ENCODE results near the gene FRAS1.

The FRAS1 gene

GRCh38 chr4:78426972-78427371, 369.8 kb downstream of the FRAS1 start:
- no peak for TF ChIP-seq CTCF (IDR thresholded peaks at IDR 0.05; ENCODE audit: low read depth, low read length, missing control alignments)
- DNase-seq (ENCODE audit: low read depth) = no peak
- no peak overlapping the region for H3K4me3 ChIP-seq (ENCODE audit: low read depth, low read length)

DNA sequence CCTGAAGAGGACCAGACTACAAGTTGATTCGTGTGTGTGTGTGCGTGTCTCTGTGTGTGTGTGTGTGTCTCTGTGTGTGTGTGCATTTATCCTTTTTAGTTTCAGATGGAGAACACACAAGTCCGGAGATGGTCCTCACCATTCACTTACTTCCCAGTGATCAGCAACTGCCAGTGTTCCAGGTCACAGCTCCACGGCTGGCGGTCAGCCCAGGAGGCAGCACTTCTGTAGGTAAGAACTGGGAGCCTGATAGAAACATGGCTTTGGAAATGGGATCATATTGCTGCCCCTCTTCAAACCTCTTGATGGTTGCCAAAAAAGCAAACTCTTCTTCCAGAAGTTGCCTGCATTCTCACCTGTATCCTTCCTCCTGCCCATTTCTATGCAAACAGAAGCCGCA, 371.9 kb downstream of the FRAS1 start:
- DNase-seq (ENCODE audit: low read depth) = no peak
- H3K4me3 ChIP-seq (ENCODE audit: low read depth, low read length) = no peak overlapping the region
- TF ChIP-seq CTCF (IDR thresholded peaks at IDR 0.05; ENCODE audit: low read depth, low read length, missing control alignments) = no peak

DNA sequence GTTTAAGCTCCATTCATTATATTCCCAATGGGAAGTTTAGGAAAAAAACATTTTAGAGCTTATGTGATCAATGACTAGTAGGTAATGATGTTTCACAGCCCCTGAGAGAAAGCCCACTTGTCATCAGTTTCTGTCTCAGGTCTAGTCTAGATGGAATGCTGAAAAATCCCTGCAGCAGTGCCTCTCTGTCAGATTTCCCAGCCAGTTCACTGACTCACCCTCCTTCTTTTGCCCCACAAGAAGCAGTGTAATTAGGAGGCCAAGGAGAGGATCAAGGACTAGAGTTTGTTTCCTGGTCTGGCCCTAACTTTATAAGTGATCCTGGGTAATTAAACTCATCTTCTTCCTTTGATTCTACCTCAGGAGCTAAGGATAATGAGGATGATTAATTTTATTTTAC, 375.8 kb downstream of the FRAS1 start:
- no peak overlapping the region for H3K4me3 ChIP-seq (ENCODE audit: low read depth, low read length)
- TF ChIP-seq CTCF (IDR thresholded peaks at IDR 0.05; ENCODE audit: low read depth, low read length, missing control alignments) = no peak
- no peak for DNase-seq (ENCODE audit: low read depth)

GRCh38 chr4:78437608-78438088, 380.5 kb downstream of the FRAS1 start:
- DNase-seq (ENCODE audit: low read depth) = no peak
- H3K4me3 ChIP-seq (ENCODE audit: low read depth, low read length) = no peak overlapping the region
- no peak for TF ChIP-seq CTCF (IDR thresholded peaks at IDR 0.05; ENCODE audit: low read depth, low read length, missing control alignments)

GRCh38 chr4:78439328-78439727, 382.2 kb downstream of the FRAS1 start:
- DNase-seq (ENCODE audit: low read depth) = no peak
- TF ChIP-seq CTCF (IDR thresholded peaks at IDR 0.05; ENCODE audit: low read depth, low read length, missing control alignments) = no peak
- H3K4me3 ChIP-seq (ENCODE audit: low read depth, low read length) = no peak overlapping the region

DNA sequence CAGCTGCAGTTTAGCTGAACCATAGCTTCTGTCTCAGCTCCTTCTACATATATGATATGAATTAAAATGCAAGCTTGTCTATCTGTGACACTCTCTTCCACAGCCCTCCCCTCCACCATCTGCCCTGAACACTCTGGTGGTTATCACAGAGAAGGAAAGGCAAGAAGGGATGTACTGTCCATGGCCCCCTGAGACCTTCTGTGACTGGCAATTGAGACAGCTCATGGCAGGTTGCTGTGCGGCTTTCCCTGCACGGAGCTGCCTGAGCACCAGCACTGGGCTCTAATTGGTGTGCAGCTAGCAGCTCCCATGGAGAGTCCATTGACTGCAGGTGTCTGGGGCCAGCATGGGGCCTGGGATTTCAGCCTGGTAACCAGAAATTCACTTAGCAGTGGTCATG, 384.6 kb downstream of the FRAS1 start:
- DNase-seq (ENCODE audit: low read depth) = no peak
- no peak for TF ChIP-seq CTCF (IDR thresholded peaks at IDR 0.05; ENCODE audit: low read depth, low read length, missing control alignments)
- H3K4me3 ChIP-seq (ENCODE audit: low read depth, low read length) = no peak overlapping the region

DNA sequence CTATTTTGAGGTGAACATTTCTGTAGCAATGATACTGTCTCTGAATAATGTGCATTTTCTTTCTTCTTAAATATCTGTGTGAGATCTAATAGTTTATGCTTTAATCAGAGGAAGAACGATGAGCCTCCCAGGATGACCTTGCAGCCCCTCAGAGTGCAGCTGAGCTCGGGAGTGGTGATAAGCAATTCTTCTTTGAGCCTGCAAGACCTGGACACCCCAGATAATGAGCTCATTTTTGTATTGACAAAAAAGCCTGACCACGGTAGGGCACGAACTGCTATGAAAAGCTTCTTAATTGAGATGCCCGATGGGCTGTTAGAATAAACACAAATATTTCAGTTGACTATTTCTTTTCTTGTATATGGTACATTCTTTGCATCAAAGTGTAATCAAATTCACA, 389.5 kb downstream of the FRAS1 start:
- no peak for TF ChIP-seq CTCF (IDR thresholded peaks at IDR 0.05; ENCODE audit: low read depth, low read length, missing control alignments)
- no peak for DNase-seq (ENCODE audit: low read depth)

More for the DNA sequence above, 389.5 kb downstream of the FRAS1 start:
- H3K4me3 ChIP-seq (ENCODE audit: low read depth, low read length) = no peak overlapping the region
